Ovary (tissue), 3 donors: ENCODE measurements around the gene DOCK1.

Experiments
- CTCF ChIP-seq, 3 donors: fragments of 450-650 bp in 2 of 3; fragments of 200-600 bp in 1 of 3; IDR thresholded peaks; one replicate each; pipeline versions ENCODE4 v1.5.1 to v1.8.0; 2016 to 2022; ENCODE audit warnings: antibody characterized with exemption in 3 of 3, mild to moderate bottlenecking in 1 of 3
- EP300 ChIP-seq: sonication (generic); formaldehyde crosslinking; IDR thresholded peaks from one replicate; pipeline ENCODE4 v1.6.1; 2017; ENCODE audit warnings: antibody characterized with exemption
- POLR2A ChIP-seq: fragments of 450-650 bp; IDR thresholded peaks from one replicate; pipeline ENCODE4 v1.6.1; 2017; ENCODE audit warnings: antibody characterized with exemption, mild to moderate bottlenecking, moderate library complexity
- donor health status: DM: no; HTN: no; CAD: no.

- TF ChIP-seq CTCF (IDR thresholded peaks at IDR 0.05) (no peak), POLR2A (no peak), EP300 (no peak)
Measured at GRCh38 chr10:127175357-127176110, 270.3 kb downstream of the DOCK1 start.
